Stimulated activated effector memory CD8-positive, alpha-beta T cell treated with anti-CD3 and anti-CD28 coated beads, Interleukin-12 subunit alpha, Interleukin-12 subunit beta, amount 100 ng/mL, for 72 hours (primary cell): ENCODE measurements around the gene OBSCN.

Experiments used
- ATAC-seq: fragments of 150-1000 bp; cut with Tn5 transposase; 2 replicates; pipeline ENCODE4 v1.10.0; 2021
- DNase-seq, 2 donors: peaks; one replicate each; pipeline ENCODE4 v3.0.0; 2021 to 2022; ENCODE audit warnings: low spot score in 2 of 2
- H3K27ac Mint-ChIP-seq: one replicate; pipeline ENCODE4 v1.8.0; 2022; ENCODE audit warnings: mild to moderate bottlenecking, mixed read lengths
- H3K36me3 Mint-ChIP-seq: one replicate; pipeline ENCODE4 v1.8.0; 2022; ENCODE audit warnings: mild to moderate bottlenecking, mixed read lengths
- H3K4me1 Mint-ChIP-seq: one replicate; pipeline ENCODE4 v1.8.0; 2022; ENCODE audit warnings: mixed read lengths
- H3K4me3 Mint-ChIP-seq: one replicate; pipeline ENCODE4 v1.8.0; 2022; ENCODE audit warnings: mild to moderate bottlenecking, mixed read lengths
- H3K9me3 Mint-ChIP-seq: one replicate; pipeline ENCODE4 v1.8.0; 2022; ENCODE audit warnings: mixed read lengths

Gene OBSCN

DNA sequence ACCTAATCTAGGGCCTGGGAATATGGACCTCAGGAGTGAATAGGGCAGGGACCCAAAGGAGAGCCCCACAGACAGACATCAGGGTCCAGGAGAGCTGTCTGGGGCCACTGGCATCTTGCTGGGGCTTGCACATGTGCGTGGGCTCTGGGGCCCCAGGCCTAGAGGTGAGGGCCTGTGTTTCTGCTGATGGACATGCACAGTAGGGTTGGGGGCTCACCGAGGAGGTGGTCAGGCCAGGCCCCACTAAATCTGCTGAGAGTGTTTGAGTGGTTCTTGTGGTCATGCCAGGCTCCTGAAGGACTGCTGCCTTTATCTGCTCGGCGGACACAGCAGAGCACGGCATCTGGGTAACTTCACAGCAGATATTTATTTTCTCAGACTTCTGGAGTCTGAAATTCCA is 87.4 kb downstream of the OBSCN start:
- Mint-ChIP-seq H3K36me3 (no peaks in the 10 kb centered on the region), H3K27ac (no peak overlapping the region), H3K9me3 (peaks cover 7% of the 10 kb centered on the region), H3K4me1 (peaks cover 6% of the 10 kb centered on the region), H3K4me3 (no peak overlapping the region)
- DNase-seq (no peak), ATAC-seq (no peak)

DNA sequence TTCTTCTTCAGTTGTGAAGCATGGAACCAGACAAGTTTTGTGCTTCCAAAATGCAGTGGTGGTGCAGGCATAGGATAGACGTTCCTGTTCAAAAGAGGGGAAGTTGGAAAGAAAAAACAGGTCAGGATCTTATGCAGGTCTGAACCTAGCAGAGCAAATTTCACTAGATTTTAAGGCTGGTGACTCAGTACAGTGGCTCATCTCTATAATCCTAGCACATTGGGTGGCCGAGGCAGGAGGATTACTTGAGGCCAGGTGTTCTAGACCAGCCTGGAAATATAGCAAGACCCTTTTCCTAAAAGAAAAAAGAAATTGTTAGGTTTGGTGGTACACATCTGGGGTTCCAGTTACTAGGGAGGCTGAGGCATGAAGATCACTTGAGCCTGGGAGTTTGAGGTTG is 88.1 kb downstream of the OBSCN start:
- Mint-ChIP-seq H3K4me3 (no peak overlapping the region), H3K27ac (no peak overlapping the region), H3K9me3 (peaks cover 7% of the 10 kb centered on the region), H3K4me1 (peaks cover 6% of the 10 kb centered on the region), H3K36me3 (no peaks in the 10 kb centered on the region)
- ATAC-seq (no peak), DNase-seq (no peak)

DNA sequence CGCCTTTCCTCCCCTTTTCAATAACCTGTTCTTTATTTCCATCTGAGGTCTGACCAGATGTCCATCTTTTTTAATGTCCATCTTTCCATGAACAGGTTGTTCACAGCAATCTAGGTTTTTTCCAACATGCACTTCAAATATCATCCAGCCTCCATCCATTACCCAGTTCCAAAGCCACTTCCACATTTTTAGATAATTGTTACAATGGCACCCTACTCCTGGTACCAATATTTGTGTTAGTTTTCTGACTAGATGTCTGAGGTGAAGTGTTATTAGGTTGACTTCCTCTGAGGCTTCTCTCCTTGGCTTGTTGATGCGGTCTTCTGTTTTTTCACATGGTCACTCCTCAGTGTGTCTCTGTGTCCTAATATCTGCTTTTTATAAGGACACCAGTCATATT is 89.4 kb downstream of the OBSCN start:
- Mint-ChIP-seq H3K4me1 (peaks cover 2% of the 10 kb centered on the region), H3K27ac (no peak overlapping the region), H3K4me3 (no peak overlapping the region), H3K9me3 (peaks cover 15% of the 10 kb centered on the region), H3K36me3 (no peaks in the 10 kb centered on the region)
- no peak for DNase-seq
- no peak for ATAC-seq

DNA sequence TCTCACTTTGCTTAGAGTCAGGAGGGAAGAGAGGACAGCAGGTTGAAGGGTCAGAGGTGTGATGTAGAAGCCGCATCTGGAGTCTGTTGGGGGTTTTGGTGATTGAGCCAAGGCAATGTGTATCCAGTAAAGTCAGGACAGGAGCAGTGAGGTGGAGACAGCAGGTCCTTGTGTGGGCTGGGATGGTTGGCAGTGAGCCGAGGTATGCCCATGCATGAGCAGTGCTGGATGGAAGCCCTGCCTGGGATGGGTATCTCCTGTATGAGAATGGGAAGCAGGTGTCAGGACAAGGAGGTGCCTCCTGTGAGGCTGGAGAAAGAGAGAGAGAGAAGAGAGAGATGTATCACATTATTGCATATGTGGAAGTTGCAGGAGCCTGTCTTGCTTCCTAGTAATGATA is 90.0 kb downstream of the OBSCN start:
- no peak for ATAC-seq
- Mint-ChIP-seq H3K27ac (peak overlapping the region; percentile 6), H3K36me3 (no peaks in the 10 kb centered on the region)

DNA sequence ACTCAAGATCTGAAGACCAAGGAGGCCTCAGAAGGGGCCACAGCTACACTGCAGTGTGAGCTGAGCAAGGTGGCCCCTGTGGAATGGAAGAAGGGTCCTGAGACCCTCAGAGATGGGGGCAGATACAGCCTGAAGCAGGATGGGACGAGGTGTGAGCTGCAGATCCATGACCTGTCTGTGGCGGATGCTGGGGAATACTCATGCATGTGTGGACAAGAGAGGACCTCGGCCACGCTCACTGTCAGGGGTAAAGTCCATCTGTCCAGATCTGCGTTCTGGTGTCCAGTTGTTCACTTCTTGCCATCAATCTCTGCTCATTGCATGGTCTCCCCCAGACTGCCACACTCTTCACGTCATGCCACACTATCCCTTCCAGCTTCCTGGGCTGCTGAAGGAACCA is 90.6 kb downstream of the OBSCN start:
- ATAC-seq (no peak), DNase-seq (no peak)
- H3K36me3 Mint-ChIP-seq = no peaks in the 10 kb centered on the region
- H3K9me3 Mint-ChIP-seq = peaks cover 23% of the 10 kb centered on the region
- H3K4me3 Mint-ChIP-seq = no peak overlapping the region
- H3K4me1 Mint-ChIP-seq = no peaks in the 10 kb centered on the region
- H3K27ac Mint-ChIP-seq = no peak overlapping the region

More for the DNA sequence above, 90.0 kb downstream of the OBSCN start:
- H3K4me1 Mint-ChIP-seq = no peaks in the 10 kb centered on the region
- DNase-seq = no peak
- H3K4me3 Mint-ChIP-seq = no peak overlapping the region
- peaks cover 20% of the 10 kb centered on the region for H3K9me3 Mint-ChIP-seq

DNA sequence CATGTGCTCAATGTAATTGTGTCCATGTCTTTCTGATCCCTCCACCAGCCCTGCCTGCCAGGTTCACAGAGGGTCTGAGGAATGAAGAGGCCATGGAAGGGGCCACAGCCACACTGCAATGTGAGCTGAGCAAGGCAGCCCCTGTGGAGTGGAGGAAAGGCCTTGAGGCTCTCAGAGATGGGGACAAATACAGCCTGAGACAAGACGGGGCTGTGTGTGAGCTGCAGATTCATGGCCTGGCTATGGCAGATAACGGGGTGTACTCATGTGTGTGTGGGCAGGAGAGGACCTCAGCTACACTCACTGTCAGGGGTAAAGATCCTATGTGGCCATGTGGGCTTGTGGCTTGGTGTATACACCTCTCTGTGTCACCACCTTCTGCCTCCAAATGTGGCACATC is 91.4 kb downstream of the OBSCN start:
- DNase-seq (no peak), ATAC-seq (no peak)
- Mint-ChIP-seq H3K36me3 (no peaks in the 10 kb centered on the region), H3K9me3 (peaks cover 26% of the 10 kb centered on the region), H3K4me1 (no peaks in the 10 kb centered on the region), H3K4me3 (no peak overlapping the region), H3K27ac (no peak overlapping the region)

DNA sequence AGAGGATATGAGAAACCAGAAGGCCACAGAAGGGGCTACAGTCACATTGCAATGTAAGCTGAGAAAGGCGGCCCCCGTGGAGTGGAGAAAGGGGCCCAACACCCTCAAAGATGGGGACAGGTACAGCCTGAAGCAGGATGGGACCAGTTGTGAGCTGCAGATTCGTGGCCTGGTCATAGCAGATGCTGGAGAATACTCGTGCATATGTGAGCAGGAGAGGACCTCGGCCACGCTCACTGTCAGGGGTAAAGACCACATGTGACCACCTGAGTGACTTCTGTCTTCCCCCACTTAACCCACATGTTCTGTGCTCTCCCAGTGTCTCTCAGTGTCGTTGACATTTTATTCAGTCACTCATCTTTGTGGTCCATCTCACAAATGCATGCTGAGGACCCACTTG is 92.1 kb downstream of the OBSCN start:
- no peak overlapping the region for H3K4me3 Mint-ChIP-seq
- H3K9me3 Mint-ChIP-seq = peaks cover 26% of the 10 kb centered on the region
- ATAC-seq = no peak
- DNase-seq = no peak
- no peaks in the 10 kb centered on the region for H3K36me3 Mint-ChIP-seq
- no peaks in the 10 kb centered on the region for H3K4me1 Mint-ChIP-seq
- no peak overlapping the region for H3K27ac Mint-ChIP-seq

DNA sequence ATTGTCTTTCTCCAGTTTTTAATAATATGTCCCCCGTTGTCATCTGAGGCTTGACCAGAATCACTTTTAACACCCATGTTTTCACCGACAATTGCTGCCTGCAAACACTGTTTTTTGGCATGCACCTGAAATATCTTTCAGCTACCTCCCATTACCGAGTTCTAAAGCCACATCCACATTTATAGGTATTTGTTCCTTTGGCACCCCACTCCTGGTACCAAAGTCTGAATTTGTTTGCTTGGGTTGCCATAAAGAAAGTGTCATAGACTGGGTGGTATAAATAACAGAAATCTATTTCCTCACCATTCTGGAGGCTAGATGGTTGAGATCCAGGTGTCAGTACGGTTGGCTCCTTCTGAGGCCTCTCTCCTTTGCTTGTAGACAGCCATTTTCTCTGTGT is 94.2 kb downstream of the OBSCN start:
- no peak overlapping the region for H3K27ac Mint-ChIP-seq
- no peaks in the 10 kb centered on the region for H3K4me1 Mint-ChIP-seq
- no peak for ATAC-seq
- no peaks in the 10 kb centered on the region for H3K36me3 Mint-ChIP-seq
- H3K4me3 Mint-ChIP-seq = no peak overlapping the region
- peaks cover 26% of the 10 kb centered on the region for H3K9me3 Mint-ChIP-seq
- no peak for DNase-seq

DNA sequence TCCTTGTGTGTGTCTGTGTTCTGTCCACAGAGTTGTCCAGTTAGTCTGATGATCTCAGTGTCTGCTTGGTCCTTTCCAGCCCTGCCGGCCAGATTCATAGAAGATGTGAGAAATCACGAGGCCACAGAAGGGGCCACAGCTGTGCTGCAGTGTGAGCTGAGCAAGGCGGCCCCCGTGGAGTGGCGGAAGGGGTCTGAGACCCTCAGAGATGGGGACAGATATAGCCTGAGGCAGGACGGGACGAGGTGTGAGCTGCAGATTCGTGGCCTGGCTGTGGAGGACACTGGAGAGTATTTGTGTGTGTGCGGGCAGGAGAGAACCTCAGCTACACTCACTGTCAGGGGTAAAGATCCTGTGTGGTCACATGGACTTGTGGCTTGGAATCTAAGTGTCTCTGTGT is 95.8 kb downstream of the OBSCN start:
- no peak overlapping the region for H3K4me3 Mint-ChIP-seq
- DNase-seq = no peak
- H3K27ac Mint-ChIP-seq = no peak overlapping the region
- H3K4me1 Mint-ChIP-seq = no peaks in the 10 kb centered on the region
- peaks cover 21% of the 10 kb centered on the region for H3K9me3 Mint-ChIP-seq
- no peaks in the 10 kb centered on the region for H3K36me3 Mint-ChIP-seq
- no peak for ATAC-seq

DNA sequence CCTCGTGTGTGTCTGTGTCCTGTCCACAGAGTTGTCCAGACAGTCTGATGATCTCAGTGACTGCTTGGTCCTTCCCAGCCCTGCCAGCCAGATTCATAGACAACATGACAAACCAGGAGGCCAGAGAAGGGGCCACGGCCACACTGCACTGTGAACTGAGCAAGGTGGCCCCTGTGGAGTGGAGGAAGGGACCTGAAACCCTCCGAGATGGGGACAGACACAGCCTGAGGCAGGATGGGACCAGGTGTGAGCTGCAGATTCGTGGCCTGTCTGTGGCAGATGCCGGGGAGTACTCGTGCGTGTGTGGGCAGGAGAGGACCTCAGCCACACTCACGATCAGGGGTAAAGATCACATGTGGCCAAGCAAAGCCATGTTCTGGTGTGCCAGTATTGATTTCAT is 96.4 kb downstream of the OBSCN start:
- H3K36me3 Mint-ChIP-seq = no peaks in the 10 kb centered on the region
- ATAC-seq (no peak), DNase-seq (no peak)
- H3K9me3 Mint-ChIP-seq = peaks cover 21% of the 10 kb centered on the region
- H3K4me3 Mint-ChIP-seq = no peak overlapping the region
- no peaks in the 10 kb centered on the region for H3K4me1 Mint-ChIP-seq
- no peak overlapping the region for H3K27ac Mint-ChIP-seq

DNA sequence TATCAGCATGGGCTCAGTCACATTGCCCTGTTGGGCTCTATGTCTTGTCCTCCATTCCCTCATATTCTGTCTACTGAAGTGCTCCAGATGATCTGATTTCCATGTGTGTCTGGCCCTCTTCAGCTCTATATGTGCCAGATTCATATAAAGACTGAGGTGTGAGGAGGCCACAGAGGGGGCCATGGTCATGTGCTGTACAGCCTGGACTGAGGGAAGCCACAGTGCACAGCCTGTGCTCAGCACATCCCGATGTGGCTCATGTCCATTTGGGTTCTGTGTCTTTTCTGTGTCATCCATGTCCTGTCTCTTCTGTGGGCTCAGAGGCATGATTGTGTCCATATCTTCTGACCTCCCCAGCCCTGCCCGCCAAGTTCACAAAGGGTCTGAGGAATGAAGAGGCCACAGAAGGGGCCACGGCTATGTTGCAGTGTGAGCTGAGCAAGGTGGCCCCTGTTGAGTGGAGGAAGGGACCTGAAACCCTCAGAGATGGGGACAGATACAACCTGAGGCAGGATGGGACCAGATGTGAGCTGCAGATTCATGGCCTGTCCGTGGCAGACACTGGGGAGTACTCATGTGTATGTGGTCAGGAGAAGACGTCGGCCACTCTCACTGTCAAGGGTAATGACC is 97.0 kb downstream of the OBSCN start:
- no peak overlapping the region for H3K27ac Mint-ChIP-seq
- H3K4me1 Mint-ChIP-seq = no peaks in the 10 kb centered on the region
- no peaks in the 10 kb centered on the region for H3K36me3 Mint-ChIP-seq
- H3K9me3 Mint-ChIP-seq = peaks cover 21% of the 10 kb centered on the region
- H3K4me3 Mint-ChIP-seq = no peak overlapping the region
- ATAC-seq (peak; percentile 5), DNase-seq (no peak)

DNA sequence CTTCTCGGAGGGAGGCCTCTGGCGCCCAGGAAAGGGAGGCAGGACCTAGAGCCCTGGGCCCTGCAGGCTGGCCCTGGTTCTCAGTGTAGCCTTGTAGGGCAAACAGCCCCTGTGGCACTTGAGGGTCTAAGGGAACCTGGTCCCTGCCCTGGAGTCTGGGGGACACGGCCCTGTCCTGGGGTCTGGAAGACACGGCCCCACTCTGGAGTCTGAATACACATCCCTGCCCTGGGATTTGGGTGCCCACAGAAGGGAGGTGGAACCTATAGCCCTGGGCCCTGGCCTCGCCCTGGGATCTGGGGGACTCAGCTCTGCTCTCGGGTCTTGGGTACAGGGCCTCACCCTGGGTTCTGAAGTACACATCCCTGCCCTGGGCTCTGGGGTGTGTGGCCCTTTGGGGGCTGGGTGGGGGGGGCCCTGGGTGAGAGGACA is 97.9 kb downstream of the OBSCN start:
- H3K36me3 Mint-ChIP-seq = no peaks in the 10 kb centered on the region
- H3K4me1 Mint-ChIP-seq = no peaks in the 10 kb centered on the region
- ATAC-seq (no peak), DNase-seq (no peak)
- H3K27ac Mint-ChIP-seq = no peak overlapping the region
- H3K4me3 Mint-ChIP-seq = no peak overlapping the region
- peaks cover 19% of the 10 kb centered on the region for H3K9me3 Mint-ChIP-seq

DNA sequence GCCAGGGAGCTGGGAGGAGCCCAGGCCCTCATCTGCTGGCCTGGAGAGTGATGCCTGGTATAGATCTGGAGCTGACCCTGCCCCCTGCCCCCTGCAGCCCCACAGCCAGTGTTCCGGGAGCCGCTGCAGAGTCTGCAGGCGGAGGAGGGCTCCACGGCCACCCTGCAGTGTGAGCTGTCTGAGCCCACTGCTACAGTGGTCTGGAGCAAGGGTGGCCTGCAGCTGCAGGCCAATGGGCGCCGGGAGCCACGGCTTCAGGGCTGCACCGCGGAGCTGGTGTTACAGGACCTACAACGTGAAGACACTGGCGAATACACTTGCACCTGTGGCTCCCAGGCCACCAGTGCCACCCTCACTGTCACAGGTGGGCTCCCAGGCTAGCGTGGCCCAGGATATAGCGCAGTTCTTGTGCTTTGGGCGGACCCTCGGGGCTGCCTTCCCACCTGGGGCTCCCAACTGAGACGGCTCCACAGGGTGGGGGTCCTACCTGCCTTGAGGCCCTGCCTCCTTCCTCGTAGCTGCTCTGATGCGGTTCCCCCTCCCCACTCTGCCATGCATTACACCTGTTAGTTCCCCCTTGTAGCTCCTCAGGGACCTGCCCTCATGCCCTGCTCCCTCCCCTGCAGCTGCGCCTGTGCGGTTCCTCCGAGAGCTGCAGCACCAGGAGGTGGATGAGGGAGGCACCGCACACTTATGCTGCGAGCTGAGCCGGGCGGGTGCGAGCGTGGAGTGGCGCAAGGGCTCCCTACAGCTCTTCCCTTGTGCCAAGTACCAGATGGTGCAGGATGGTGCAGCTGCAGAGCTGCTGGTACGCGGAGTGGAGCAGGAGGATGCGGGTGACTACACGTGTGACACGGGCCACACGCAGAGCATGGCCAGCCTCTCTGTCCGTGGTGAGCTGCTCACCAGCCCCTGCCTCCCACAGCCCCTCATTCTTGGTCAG is 98.7 kb downstream of the OBSCN start:
- no peak overlapping the region for H3K4me3 Mint-ChIP-seq
- no peaks in the 10 kb centered on the region for H3K4me1 Mint-ChIP-seq
- no peaks in the 10 kb centered on the region for H3K36me3 Mint-ChIP-seq
- peaks cover 15% of the 10 kb centered on the region for H3K9me3 Mint-ChIP-seq
- no peak for ATAC-seq
- H3K27ac Mint-ChIP-seq = no peak overlapping the region
- DNase-seq = no peak

DNA sequence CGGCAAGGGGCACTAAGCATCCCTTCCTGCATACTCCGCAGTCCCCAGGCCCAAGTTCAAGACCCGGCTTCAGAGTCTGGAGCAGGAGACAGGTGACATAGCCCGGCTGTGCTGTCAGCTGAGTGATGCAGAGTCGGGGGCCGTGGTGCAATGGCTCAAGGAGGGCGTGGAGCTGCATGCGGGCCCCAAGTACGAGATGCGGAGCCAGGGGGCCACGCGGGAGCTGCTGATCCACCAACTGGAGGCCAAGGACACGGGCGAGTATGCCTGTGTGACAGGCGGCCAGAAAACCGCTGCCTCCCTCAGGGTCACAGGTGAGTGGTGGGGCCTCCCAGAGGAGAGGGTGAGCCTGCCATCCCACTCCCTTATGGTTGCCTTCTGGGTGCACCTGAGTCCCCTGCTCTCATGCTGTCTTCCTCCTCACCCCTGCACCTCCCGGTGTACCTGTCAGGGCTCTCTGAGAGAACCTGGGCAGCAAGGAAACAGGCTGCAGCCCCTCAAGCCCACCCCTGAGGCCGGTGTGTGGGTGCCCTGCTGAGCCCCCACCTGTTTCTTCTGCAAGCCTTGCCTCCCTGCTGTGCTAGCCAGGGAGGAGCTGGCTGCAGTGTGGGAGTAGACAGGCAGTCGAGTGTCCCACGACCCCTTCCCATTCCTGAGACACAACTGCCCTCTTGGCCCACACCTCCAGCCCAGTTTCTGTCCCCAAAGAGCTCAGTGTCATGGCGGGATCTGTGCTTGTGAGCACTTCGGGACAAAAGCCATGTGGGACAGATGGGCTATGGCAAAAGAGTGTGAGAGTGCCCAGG is 99.6 kb downstream of the OBSCN start:
- DNase-seq (no peak), ATAC-seq (no peak)
- no peak overlapping the region for H3K4me3 Mint-ChIP-seq
- no peaks in the 10 kb centered on the region for H3K4me1 Mint-ChIP-seq
- peaks cover 9% of the 10 kb centered on the region for H3K9me3 Mint-ChIP-seq
- H3K36me3 Mint-ChIP-seq = no peaks in the 10 kb centered on the region
- H3K27ac Mint-ChIP-seq = no peak overlapping the region

DNA sequence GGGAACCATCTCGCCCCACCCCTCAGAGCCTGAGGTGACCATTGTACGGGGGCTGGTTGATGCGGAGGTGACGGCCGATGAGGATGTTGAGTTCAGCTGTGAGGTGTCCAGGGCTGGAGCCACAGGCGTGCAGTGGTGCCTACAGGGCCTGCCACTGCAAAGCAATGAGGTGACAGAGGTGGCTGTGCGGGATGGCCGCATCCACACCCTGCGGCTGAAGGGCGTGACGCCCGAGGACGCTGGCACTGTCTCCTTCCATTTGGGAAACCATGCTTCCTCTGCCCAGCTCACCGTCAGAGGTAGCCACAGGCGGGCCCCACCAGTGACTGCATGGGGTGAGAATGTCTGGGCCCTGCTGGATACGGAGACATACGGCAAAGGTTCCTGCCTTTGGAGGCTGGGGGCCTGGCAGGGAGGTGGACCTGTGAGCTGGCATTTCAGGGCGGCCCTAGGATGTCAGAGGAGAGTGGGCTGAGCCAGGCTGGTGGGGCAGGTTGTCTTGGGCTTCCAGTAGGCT is 100.3 kb downstream of the OBSCN start:
- no peak overlapping the region for H3K27ac Mint-ChIP-seq
- H3K4me1 Mint-ChIP-seq = no peaks in the 10 kb centered on the region
- H3K4me3 Mint-ChIP-seq = no peak overlapping the region
- ATAC-seq (no peak), DNase-seq (no peak)
- no peaks in the 10 kb centered on the region for H3K36me3 Mint-ChIP-seq
- H3K9me3 Mint-ChIP-seq = peaks cover 4% of the 10 kb centered on the region
